CD4-positive, alpha-beta memory T cell (primary cell): ENCODE results near the gene ZDHHC11. TPM values are rescaled to one million over a fixed set of nuclear protein-coding genes. Genes with fewer than 3 reads are reported as not detected.

Source experiments
- CTCF ChIA-PET: fragments of 350-600 bp; sonication (Branson Sonifier 250); formaldehyde crosslinking; loops from one replicate; lab custom pipeline; 2021; ENCODE audit warnings: inconsistent platforms; ENCODE audit not compliant: partially characterized antibody; lab: Charles Lee
- POLR2A ChIA-PET: fragments of 350-600 bp; sonication (Branson Sonifier 250); formaldehyde crosslinking; loops from one replicate; lab custom pipeline; 2021; ENCODE audit not compliant: partially characterized antibody; lab: Charles Lee
- DNase-seq, 5 donors: peaks; one replicate each; pipeline versions ENCODE4 v3.0.0 to v3.0.0-alpha.2; 2020 to 2022; ENCODE audit warnings: mixed read lengths in 1 of 5
- H3K27ac ChIP-seq: one replicate; pipeline ENCODE4 v1.7.0; 2013; ENCODE audit warnings: low read depth, low read length
- H3K27me3 ChIP-seq: 2 replicates; pipeline ENCODE4 v1.7.0; 2013; ENCODE audit warnings: mild to moderate bottlenecking, low read length, moderate library complexity; ENCODE audit not compliant: insufficient read depth
- H3K36me3 ChIP-seq: 2 replicates; pipeline ENCODE4 v1.7.0; 2013; ENCODE audit warnings: mild to moderate bottlenecking, low read length, moderate library complexity; ENCODE audit not compliant: insufficient read depth
- H3K4me1 ChIP-seq: 2 replicates; pipeline ENCODE4 v1.7.0; 2013; ENCODE audit warnings: mild to moderate bottlenecking, low read length, moderate library complexity; ENCODE audit not compliant: insufficient read depth
- H3K4me3 ChIP-seq, 2 donors: one replicate each; pipeline ENCODE4 v1.7.0; 2013; ENCODE audit warnings: low read length in 2 of 2, mild to moderate bottlenecking in 1 of 2
- H3K9me3 ChIP-seq, 2 donors: one replicate each; pipeline ENCODE4 v1.7.0; 2013; ENCODE audit warnings: low read length in 2 of 2, control low read depth in 1 of 2; ENCODE audit not compliant: control insufficient read depth in 1 of 2
- H3K27ac Mint-ChIP-seq, 7 donors: one replicate each; pipeline ENCODE4 v1.8.0; 2020 to 2021; ENCODE audit warnings: mixed read lengths in 7 of 7, mild to moderate bottlenecking in 6 of 7, inconsistent platforms in 3 of 7, moderate library complexity in 3 of 7
- H3K27me3 Mint-ChIP-seq, 2 donors: one replicate each; pipeline ENCODE4 v1.8.0; 2020 to 2021; ENCODE audit warnings: mixed read lengths in 2 of 2
- H3K36me3 Mint-ChIP-seq, 2 donors: one replicate each; pipeline ENCODE4 v1.8.0; 2020 to 2021; ENCODE audit warnings: mixed read lengths in 2 of 2, inconsistent platforms in 1 of 2, mild to moderate bottlenecking in 1 of 2
- H3K4me1 Mint-ChIP-seq, 4 donors: one replicate each; pipeline ENCODE4 v1.8.0; 2020 to 2021; ENCODE audit warnings: mixed read lengths in 4 of 4, mild to moderate bottlenecking in 1 of 4
- H3K4me3 Mint-ChIP-seq, 8 donors: one replicate each; pipeline ENCODE4 v1.8.0; 2020 to 2021; ENCODE audit warnings: mixed read lengths in 8 of 8, mild to moderate bottlenecking in 7 of 8, moderate library complexity in 6 of 8, inconsistent platforms in 3 of 8
- H3K9me3 Mint-ChIP-seq, 8 donors: one replicate each; pipeline ENCODE4 v1.8.0; 2020 to 2021; ENCODE audit warnings: mixed read lengths in 8 of 8, mild to moderate bottlenecking in 5 of 8, inconsistent platforms in 3 of 8, moderate library complexity in 1 of 8
- intact Hi-C: fragments of 100-400 bp; cut with micrococcal nuclease; formaldehyde crosslinking; loops from one replicate; pipeline ENCODE4 v1.15.1; 2023
- polyA plus RNA-seq, 2 donors: library from polyadenylated mRNA; unstranded; fragments of 300-500 nt; fragmentation: Illumina TruSeq; gene quantifications; one replicate each; pipeline ENCODE4 v1.2.3, GENCODE V29; 2021
- total RNA-seq, 2 experiments: library from RNA; stranded (reverse); gene quantifications; one replicate each; pipeline ENCODE4 v1.2.3, GENCODE V29; 2021

ZDHHC11 gene
- total and polyA plus RNA-seq, 4 experiments from 2014 or later, result 0.28 to 15.3 (median 15.1) TPM; not detected in 1

DNA sequence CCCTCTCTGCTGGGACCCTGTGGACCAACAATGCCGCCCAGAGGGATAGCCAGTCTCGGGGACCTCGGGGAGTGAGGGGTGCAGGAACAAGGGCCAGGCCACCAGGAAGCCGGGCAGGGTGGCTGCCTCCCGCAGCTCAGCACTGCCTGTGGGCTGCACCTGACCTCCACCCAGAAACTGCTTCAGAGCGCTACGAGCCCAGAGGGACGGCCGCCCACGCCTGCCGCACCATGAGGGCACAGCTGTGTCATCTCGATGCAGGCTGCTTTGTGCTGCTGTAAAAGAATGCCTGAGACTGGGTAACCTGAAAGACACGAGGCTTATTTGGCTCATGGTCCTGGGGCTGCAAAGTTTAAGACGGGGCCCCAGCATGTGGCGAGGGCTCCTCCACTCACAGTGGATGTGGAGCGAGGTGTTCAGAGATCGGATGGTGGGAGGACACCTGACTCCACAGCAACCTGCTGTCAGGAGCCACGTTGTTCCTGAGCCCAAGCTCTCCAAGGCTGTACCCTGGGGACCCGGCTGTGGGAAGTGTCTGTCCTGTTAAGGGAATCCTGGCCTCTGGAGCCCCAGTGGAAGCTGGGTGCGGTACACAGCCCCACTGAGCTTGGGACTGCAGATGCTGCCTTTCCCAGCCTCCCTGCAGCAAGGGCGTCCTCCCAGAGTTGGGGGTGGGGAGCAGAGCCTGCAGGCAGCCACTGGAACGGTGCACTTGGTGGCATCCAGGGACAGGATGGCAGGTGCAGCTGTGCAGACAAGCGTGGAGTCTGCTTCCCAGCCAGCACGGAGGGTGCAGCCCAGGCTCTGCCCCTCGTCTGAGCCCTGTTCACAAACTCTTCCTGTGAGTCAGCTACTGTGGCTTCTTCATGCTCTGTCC is 11.8 kb upstream of the ZDHHC11 start:
- no peaks in the 10 kb centered on the region for H3K27me3 Mint-ChIP-seq
- no peak overlapping the region for H3K27ac Mint-ChIP-seq
- peaks cover 0 to 3% (median 0%) of the 10 kb centered on the region in 4 donors for H3K4me1 Mint-ChIP-seq
- Histone ChIP-seq H3K9me3 (no peaks in the 10 kb centered on the region), H3K36me3 (peaks cover 45% of the 10 kb centered on the region), H3K4me3 (no peak overlapping the region), H3K27ac (no peak overlapping the region), H3K4me1 (no peaks in the 10 kb centered on the region), H3K27me3 (no peaks in the 10 kb centered on the region)
- no peak overlapping the region for H3K4me3 Mint-ChIP-seq
- no peak for DNase-seq
- H3K9me3 Mint-ChIP-seq, result no peaks in the 10 kb centered on the region
- ChIA-PET POLR2A (no interaction called here), CTCF (no interaction called here)
- H3K36me3 Mint-ChIP-seq, result peaks cover 17 to 35% of the 10 kb centered on the region in 2 donors
- intact Hi-C loops, result no loop called here

- Mint-ChIP-seq H3K27ac (no peak overlapping the region), H3K4me1 (peaks cover 0 to 3% (median 0%) of the 10 kb centered on the region in 4 donors), H3K27me3 (no peaks in the 10 kb centered on the region), H3K9me3 (no peaks in the 10 kb centered on the region), H3K4me3 (no peak overlapping the region), H3K36me3 (peaks cover 12 to 30% of the 10 kb centered on the region in 2 donors)
- Histone ChIP-seq H3K4me1 (no peaks in the 10 kb centered on the region), H3K9me3 (no peaks in the 10 kb centered on the region), H3K27me3 (no peaks in the 10 kb centered on the region), H3K36me3 (peaks cover 36% of the 10 kb centered on the region), H3K4me3 (no peak overlapping the region), H3K27ac (no peak overlapping the region)
- intact Hi-C loops, result no loop called here
- CTCF ChIA-PET, result no interaction called here
- POLR2A ChIA-PET, result interaction anchor here (0.7 kb wide), 1 partner anchor 250 kb away, joined by 3 read pairs; no protein-coding TSS in a partner anchor
- DNase-seq, result no peak
Measured at GRCh38 chr5:861442-862366, 10.9 kb upstream of the ZDHHC11 start.

GRCh38 chr5:860506-861150 is 9.8 kb upstream of the ZDHHC11 start:
- Mint-ChIP-seq H3K36me3 (peaks cover 5 to 24% of the 10 kb centered on the region in 2 donors), H3K4me1 (peaks cover 0 to 3% (median 0%) of the 10 kb centered on the region in 4 donors), H3K4me3 (no peak overlapping the region), H3K9me3 (no peaks in the 10 kb centered on the region), H3K27ac (peak overlapping the region in 3 of 7 donors; percentile 36 to 60 (median 42)), H3K27me3 (no peaks in the 10 kb centered on the region)
- intact Hi-C loops, result no loop called here
- Histone ChIP-seq H3K36me3 (peaks cover 27% of the 10 kb centered on the region), H3K9me3 (no peaks in the 10 kb centered on the region), H3K4me1 (no peaks in the 10 kb centered on the region), H3K4me3 (no peak overlapping the region), H3K27ac (no peak overlapping the region), H3K27me3 (no peaks in the 10 kb centered on the region)
- no peak for DNase-seq
- ChIA-PET POLR2A (interaction anchor here (0.7 kb wide), 1 partner anchor 249 kb away, joined by 3 read pairs; no protein-coding TSS in a partner anchor), CTCF (no interaction called here)

DNA sequence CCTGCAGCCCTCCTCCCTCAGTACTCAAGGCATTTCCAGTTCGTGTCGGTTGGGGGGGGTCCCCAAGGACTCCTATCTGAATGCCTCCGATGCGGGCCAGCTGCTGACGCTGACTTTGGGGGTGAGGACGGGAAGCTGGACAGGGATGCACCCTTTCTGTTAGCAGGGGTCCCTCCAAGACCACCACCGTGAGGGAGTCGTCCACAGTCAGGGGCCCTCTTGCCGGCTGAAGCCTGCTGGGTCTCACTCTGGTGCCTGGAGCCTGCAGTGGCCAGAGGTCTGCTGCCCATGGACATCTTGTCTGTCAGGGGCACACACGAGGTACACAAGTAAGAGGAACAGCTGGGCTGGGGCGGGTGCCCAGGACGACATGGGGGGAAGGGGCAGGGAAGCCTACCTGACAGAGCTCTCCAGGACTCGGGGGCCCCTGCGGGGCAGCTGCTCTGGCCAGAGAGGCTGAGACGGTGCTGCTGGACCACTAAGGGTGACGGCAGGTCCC is 9.1 kb upstream of the ZDHHC11 start:
- peaks cover 0 to 3% (median 0%) of the 10 kb centered on the region in 4 donors for H3K4me1 Mint-ChIP-seq
- CTCF ChIA-PET, result no interaction called here
- H3K27me3 Mint-ChIP-seq, result no peaks in the 10 kb centered on the region
- POLR2A ChIA-PET, result no interaction called here
- H3K36me3 ChIP-seq, result peaks cover 19% of the 10 kb centered on the region
- H3K27ac Mint-ChIP-seq, result peak overlapping the region in 1 of 7 donors; percentile 36
- H3K9me3 ChIP-seq, result no peaks in the 10 kb centered on the region
- no peak overlapping the region for H3K4me3 ChIP-seq
- intact Hi-C loops, result no loop called here
- no peak for DNase-seq
- no peaks in the 10 kb centered on the region for H3K9me3 Mint-ChIP-seq
- no peaks in the 10 kb centered on the region for H3K4me1 ChIP-seq
- H3K27ac ChIP-seq, result no peak overlapping the region
- H3K4me3 Mint-ChIP-seq, result no peak overlapping the region
- H3K27me3 ChIP-seq, result no peaks in the 10 kb centered on the region
- peaks cover 5 to 18% of the 10 kb centered on the region in 2 donors for H3K36me3 Mint-ChIP-seq

- no peak overlapping the region for H3K4me3 Mint-ChIP-seq
- CTCF ChIA-PET, result no interaction called here
- peak overlapping the region in 1 of 7 donors; percentile 13 for H3K27ac Mint-ChIP-seq
Measured at GRCh38 chr5:859391-859790, 8.6 kb upstream of the ZDHHC11 start.

DNA sequence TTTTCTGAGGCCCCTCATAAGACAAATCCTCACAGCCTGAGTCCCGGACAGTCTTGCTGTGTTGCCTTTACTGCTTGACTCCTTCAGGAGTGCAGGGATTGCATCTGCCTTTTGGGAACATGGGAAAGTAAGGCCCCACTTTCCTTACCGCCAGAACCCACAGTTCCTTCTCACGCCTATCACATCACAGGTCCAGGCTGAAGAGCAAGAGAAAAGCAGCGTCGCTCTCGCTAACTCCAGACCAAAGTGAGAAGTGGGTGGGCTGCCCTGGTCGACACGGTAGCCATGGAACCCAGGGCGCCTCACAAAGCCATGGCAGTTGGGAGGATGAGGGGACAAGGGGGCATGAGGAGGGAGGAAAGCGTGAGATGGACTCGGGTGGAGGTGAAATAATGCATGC is 7.9 kb upstream of the ZDHHC11 start:
- Mint-ChIP-seq H3K4me3 (no peak overlapping the region), H3K4me1 (peaks cover 0 to 3% (median 0%) of the 10 kb centered on the region in 4 donors), H3K9me3 (no peaks in the 10 kb centered on the region), H3K27me3 (no peaks in the 10 kb centered on the region), H3K27ac (peak overlapping the region in 3 of 7 donors; percentile 30 to 40 (median 32)), H3K36me3 (peaks cover 0 to 8% of the 10 kb centered on the region in 2 donors)
- no peaks in the 10 kb centered on the region for H3K9me3 ChIP-seq
- H3K36me3 ChIP-seq, result peaks cover 9% of the 10 kb centered on the region
- POLR2A ChIA-PET, result no interaction called here
- CTCF ChIA-PET, result no interaction called here
- H3K4me1 ChIP-seq, result no peaks in the 10 kb centered on the region
- no peaks in the 10 kb centered on the region for H3K27me3 ChIP-seq
- intact Hi-C loops, result no loop called here
- DNase-seq, result no peak
- H3K27ac ChIP-seq, result no peak overlapping the region
- H3K4me3 ChIP-seq, result no peak overlapping the region

More at GRCh38 chr5:859391-859790, 8.6 kb upstream of the ZDHHC11 start:
- no peaks in the 10 kb centered on the region for H3K4me1 ChIP-seq
- Mint-ChIP-seq H3K36me3 (peaks cover 5 to 14% of the 10 kb centered on the region in 2 donors), H3K27me3 (no peaks in the 10 kb centered on the region), H3K4me1 (peaks cover 0 to 3% (median 0%) of the 10 kb centered on the region in 4 donors), H3K9me3 (no peaks in the 10 kb centered on the region)
- POLR2A ChIA-PET, result no interaction called here
- no peak for DNase-seq
- no peaks in the 10 kb centered on the region for H3K27me3 ChIP-seq
- intact Hi-C loops, result no loop called here
- H3K4me3 ChIP-seq, result no peak overlapping the region
- peaks cover 15% of the 10 kb centered on the region for H3K36me3 ChIP-seq
- H3K27ac ChIP-seq, result no peak overlapping the region
- H3K9me3 ChIP-seq, result no peaks in the 10 kb centered on the region
